Measurements from ENCODE around the gene GNA12.

DNA sequence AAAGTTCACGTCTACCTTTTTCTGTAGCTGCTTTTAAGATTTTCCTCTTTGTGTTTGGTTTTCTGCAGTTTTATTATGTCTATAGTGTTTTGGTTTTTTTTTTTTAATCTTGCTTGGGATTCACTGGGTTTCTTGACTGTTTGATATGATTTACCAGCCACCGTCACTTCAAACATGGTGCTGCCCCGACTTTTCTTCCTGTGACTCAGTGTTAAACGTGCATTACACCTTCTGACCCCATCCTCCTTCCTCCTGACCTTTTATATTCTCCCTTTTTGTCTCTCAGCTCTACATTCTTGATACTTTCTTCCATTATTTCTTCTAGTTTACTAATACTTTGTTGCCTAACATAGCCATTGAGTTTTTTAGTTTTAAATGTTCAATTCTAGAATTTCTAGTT is 61.5 kb downstream of the GNA12 start:
- TF ChIP-seq POLR2A (IDR thresholded peaks at IDR 0.05), result no peak
- TF ChIP-seq, protein P1, sequence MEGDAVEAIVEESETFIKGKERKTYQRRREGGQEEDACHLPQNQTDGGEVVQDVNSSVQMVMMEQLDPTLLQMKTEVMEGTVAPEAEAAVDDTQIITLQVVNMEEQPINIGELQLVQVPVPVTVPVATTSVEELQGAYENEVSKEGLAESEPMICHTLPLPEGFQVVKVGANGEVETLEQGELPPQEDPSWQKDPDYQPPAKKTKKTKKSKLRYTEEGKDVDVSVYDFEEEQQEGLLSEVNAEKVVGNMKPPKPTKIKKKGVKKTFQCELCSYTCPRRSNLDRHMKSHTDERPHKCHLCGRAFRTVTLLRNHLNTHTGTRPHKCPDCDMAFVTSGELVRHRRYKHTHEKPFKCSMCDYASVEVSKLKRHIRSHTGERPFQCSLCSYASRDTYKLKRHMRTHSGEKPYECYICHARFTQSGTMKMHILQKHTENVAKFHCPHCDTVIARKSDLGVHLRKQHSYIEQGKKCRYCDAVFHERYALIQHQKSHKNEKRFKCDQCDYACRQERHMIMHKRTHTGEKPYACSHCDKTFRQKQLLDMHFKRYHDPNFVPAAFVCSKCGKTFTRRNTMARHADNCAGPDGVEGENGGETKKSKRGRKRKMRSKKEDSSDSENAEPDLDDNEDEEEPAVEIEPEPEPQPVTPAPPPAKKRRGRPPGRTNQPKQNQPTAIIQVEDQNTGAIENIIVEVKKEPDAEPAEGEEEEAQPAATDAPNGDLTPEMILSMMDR (IDR thresholded peaks at IDR 0.05), result no peak
